ENCODE measurements around the gene CPNE2.

The CPNE2 gene

DNA sequence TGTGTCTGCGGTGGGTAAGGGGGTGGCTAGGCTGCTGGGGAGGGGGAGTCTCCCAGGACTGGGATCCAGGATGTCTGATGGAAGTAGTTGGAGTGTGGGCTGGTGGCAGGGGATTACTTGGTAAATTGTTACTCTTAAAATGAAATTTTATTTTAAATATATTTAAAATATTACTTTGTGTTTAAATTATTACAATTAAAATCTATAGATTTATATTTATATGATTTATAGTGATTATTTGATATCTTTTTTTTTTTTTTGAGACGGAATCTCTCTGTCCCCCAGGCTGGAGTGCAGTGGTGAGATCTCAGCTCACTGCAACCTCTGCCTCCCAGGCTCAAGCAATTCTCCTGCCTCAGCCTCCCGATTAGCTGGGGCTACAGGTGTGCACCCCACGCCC lies 18.6 kb downstream of the CPNE2 start:
- Histone ChIP-seq H3K27me3 (ENCODE audit: insufficient read depth, insufficient read length) (no peaks in the 10 kb centered on the region), H3K4me3 (ENCODE audit: insufficient read length, low read depth) (no peak overlapping the region), H3K4me1 (ENCODE audit: insufficient read depth, insufficient read length) (peaks cover 35% of the 10 kb centered on the region), H3K9ac (ENCODE audit: insufficient read length, low read depth) (peak overlapping the region; percentile 53), H3K36me3 (ENCODE audit: insufficient read depth, insufficient read length, low read length) (peaks cover 31% of the 10 kb centered on the region), H3K9me3 (ENCODE audit: insufficient read depth, low read length) (no peaks in the 10 kb centered on the region)
- no peak for TF ChIP-seq ZNF274 (IDR thresholded peaks at IDR 0.05; ENCODE audit: low read depth, low read length)
- no peak for DNase-seq (ENCODE audit: low read depth, low spot score)

DNA sequence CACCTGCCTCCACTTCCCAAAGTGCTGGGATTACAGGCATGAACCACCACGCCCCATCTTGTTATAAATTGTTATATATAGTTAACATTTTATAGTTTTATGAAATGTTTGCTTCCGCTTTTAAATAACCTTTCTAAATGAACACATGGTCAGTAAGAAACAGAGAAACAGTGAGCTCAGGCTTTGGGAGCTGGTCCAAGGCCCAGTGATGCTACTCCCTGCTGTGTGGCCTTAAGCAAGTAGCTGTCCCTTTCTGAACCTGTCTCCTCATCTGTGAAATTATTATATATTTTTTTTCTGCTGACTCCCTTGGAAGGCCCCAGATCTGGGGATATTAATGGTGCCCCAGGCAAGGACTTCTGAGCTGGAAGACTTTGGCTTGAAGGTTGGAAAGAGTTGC lies 19.0 kb downstream of the CPNE2 start:
- no peak for TF ChIP-seq ZNF274 (IDR thresholded peaks at IDR 0.05; ENCODE audit: low read depth, low read length)
- TF ChIP-seq YY1 (IDR thresholded peaks at IDR 0.05; ENCODE audit: insufficient read depth, insufficient read length) = no peak
- TF ChIP-seq SUZ12 (IDR thresholded peaks at IDR 0.05; ENCODE audit: extremely low read depth, insufficient read depth, insufficient read length) = no peak
- no peaks in the 10 kb centered on the region for H3K9me3 ChIP-seq (ENCODE audit: insufficient read depth, low read length)
- no peak overlapping the region for H3K9ac ChIP-seq (ENCODE audit: insufficient read length, low read depth)
- no peak overlapping the region for H3K4me3 ChIP-seq (ENCODE audit: insufficient read length, low read depth)
- no peaks in the 10 kb centered on the region for H3K27me3 ChIP-seq (ENCODE audit: insufficient read depth, insufficient read length)
- peaks cover 31% of the 10 kb centered on the region for H3K4me1 ChIP-seq (ENCODE audit: insufficient read depth, insufficient read length)
- H3K36me3 ChIP-seq (ENCODE audit: insufficient read depth, insufficient read length, low read length) = peaks cover 36% of the 10 kb centered on the region
- DNase-seq (ENCODE audit: low read depth, low spot score) = no peak

DNA sequence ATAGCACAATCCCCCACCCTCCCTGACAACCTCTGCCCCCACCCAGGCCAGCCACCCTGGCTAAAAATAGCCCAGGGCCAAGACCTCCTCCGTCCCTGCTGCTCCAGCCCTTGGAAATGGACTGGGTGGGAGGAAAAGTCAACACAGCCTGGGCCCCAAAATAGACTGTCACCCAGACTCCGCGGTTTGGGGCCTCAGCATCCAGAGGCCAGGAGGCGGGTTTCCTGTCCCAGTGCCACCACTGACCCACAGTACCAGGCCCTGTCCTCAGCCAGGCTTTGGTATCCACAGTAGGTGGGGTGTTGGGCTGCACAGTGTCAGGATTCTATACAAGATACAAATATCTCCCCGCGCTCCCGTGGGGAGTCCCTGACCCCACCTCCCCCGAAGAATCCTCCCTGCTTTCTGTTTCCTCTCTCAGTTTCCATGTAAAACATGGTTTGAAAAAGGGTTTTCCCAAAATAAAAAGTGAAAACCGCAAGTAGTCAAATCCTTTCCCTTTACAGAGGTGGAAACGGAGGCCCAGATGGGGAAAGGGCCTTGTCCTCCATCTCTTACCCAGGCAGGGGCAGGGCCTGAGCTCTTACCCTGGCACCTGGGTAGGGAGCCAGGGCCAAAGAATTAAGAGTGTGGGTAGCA lies 20.1 kb downstream of the CPNE2 start:
- Histone ChIP-seq H3K27me3 (ENCODE audit: insufficient read depth, insufficient read length) (no peaks in the 10 kb centered on the region), H3K36me3 (ENCODE audit: insufficient read depth, insufficient read length, low read length) (peaks cover 43% of the 10 kb centered on the region), H3K9me3 (ENCODE audit: insufficient read depth, low read length) (no peaks in the 10 kb centered on the region), H3K4me3 (ENCODE audit: insufficient read length, low read depth) (no peak overlapping the region), H3K9ac (ENCODE audit: insufficient read length, low read depth) (peak overlapping the region; percentile 22), H3K4me1 (ENCODE audit: insufficient read depth, insufficient read length) (peaks cover 23% of the 10 kb centered on the region)
- TF ChIP-seq YY1 (IDR thresholded peaks at IDR 0.05; ENCODE audit: insufficient read depth, insufficient read length) (no peak), ZNF274 (IDR thresholded peaks at IDR 0.05; ENCODE audit: low read depth, low read length) (no peak), SUZ12 (IDR thresholded peaks at IDR 0.05; ENCODE audit: extremely low read depth, insufficient read depth, insufficient read length) (no peak)
- no peak for DNase-seq (ENCODE audit: low read depth, low spot score)

GRCh38 chr16:57113042-57113453 lies 20.7 kb downstream of the CPNE2 start:
- Histone ChIP-seq H3K27me3 (ENCODE audit: insufficient read depth, insufficient read length) (no peaks in the 10 kb centered on the region), H3K4me3 (ENCODE audit: insufficient read length, low read depth) (no peak overlapping the region), H3K9me3 (ENCODE audit: insufficient read depth, low read length) (no peaks in the 10 kb centered on the region), H3K9ac (ENCODE audit: insufficient read length, low read depth) (no peak overlapping the region), H3K4me1 (ENCODE audit: insufficient read depth, insufficient read length) (peaks cover 23% of the 10 kb centered on the region), H3K36me3 (ENCODE audit: insufficient read depth, insufficient read length, low read length) (peaks cover 44% of the 10 kb centered on the region)
- TF ChIP-seq YY1 (IDR thresholded peaks at IDR 0.05; ENCODE audit: insufficient read depth, insufficient read length) = no peak
- no peak for TF ChIP-seq ZNF274 (IDR thresholded peaks at IDR 0.05; ENCODE audit: low read depth, low read length)
- TF ChIP-seq SUZ12 (IDR thresholded peaks at IDR 0.05; ENCODE audit: extremely low read depth, insufficient read depth, insufficient read length) = no peak
- no peak for DNase-seq (ENCODE audit: low read depth, low spot score)

- no peak overlapping the region for H3K4me3 ChIP-seq (ENCODE audit: insufficient read length, low read depth)
- no peaks in the 10 kb centered on the region for H3K9me3 ChIP-seq (ENCODE audit: insufficient read depth, low read length)
- H3K27me3 ChIP-seq (ENCODE audit: insufficient read depth, insufficient read length) = no peaks in the 10 kb centered on the region
- no peak overlapping the region for H3K9ac ChIP-seq (ENCODE audit: insufficient read length, low read depth)
- H3K4me1 ChIP-seq (ENCODE audit: insufficient read depth, insufficient read length) = peaks cover 20% of the 10 kb centered on the region
- no peak for DNase-seq (ENCODE audit: low read depth, low spot score)
- TF ChIP-seq SUZ12 (IDR thresholded peaks at IDR 0.05; ENCODE audit: extremely low read depth, insufficient read depth, insufficient read length) = no peak
- no peak for TF ChIP-seq ZNF274 (IDR thresholded peaks at IDR 0.05; ENCODE audit: low read depth, low read length)
- TF ChIP-seq YY1 (IDR thresholded peaks at IDR 0.05; ENCODE audit: insufficient read depth, insufficient read length) = no peak
- peaks cover 44% of the 10 kb centered on the region for H3K36me3 ChIP-seq (ENCODE audit: insufficient read depth, insufficient read length, low read length)
Observed at GRCh38 chr16:57113664-57114063, 21.3 kb downstream of the CPNE2 start.

DNA sequence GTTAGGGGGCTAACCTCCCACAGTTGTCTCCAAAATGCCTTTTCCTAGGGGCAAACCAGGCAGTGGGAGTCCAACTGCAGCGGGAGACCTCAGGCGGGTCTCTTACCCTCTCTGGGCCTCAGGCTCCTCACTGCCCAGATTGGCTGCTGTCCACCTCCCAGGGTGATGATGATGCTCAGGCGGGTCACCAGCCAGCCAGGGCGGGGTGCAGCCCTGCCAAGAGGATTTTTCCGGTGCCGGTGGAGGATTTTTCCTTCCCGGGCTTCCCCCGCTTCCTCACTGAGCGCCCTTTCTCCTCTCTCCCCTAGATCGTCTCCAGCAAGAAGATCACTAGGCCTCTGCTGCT lies 22.8 kb downstream of the CPNE2 start:
- peak overlapping the region; percentile 33 for H3K9ac ChIP-seq (ENCODE audit: insufficient read length, low read depth)
- no peak for TF ChIP-seq YY1 (IDR thresholded peaks at IDR 0.05; ENCODE audit: insufficient read depth, insufficient read length)
- no peak for TF ChIP-seq ZNF274 (IDR thresholded peaks at IDR 0.05; ENCODE audit: low read depth, low read length)
- no peak for TF ChIP-seq SUZ12 (IDR thresholded peaks at IDR 0.05; ENCODE audit: extremely low read depth, insufficient read depth, insufficient read length)
- H3K9me3 ChIP-seq (ENCODE audit: insufficient read depth, low read length) = no peaks in the 10 kb centered on the region
- no peaks in the 10 kb centered on the region for H3K27me3 ChIP-seq (ENCODE audit: insufficient read depth, insufficient read length)
- H3K4me3 ChIP-seq (ENCODE audit: insufficient read length, low read depth) = no peak overlapping the region
- peaks cover 20% of the 10 kb centered on the region for H3K4me1 ChIP-seq (ENCODE audit: insufficient read depth, insufficient read length)
- H3K36me3 ChIP-seq (ENCODE audit: insufficient read depth, insufficient read length, low read length) = peaks cover 55% of the 10 kb centered on the region
- no peak for DNase-seq (ENCODE audit: low read depth, low spot score)

- peak; percentile 57 for DNase-seq (ENCODE audit: low read depth, low spot score)
- peaks cover 56% of the 10 kb centered on the region for H3K36me3 ChIP-seq (ENCODE audit: insufficient read depth, insufficient read length, low read length)
- H3K27me3 ChIP-seq (ENCODE audit: insufficient read depth, insufficient read length) = no peaks in the 10 kb centered on the region
- TF ChIP-seq ZNF274 (IDR thresholded peaks at IDR 0.05; ENCODE audit: low read depth, low read length) (no peak), SUZ12 (IDR thresholded peaks at IDR 0.05; ENCODE audit: extremely low read depth, insufficient read depth, insufficient read length) (no peak), YY1 (IDR thresholded peaks at IDR 0.05; ENCODE audit: insufficient read depth, insufficient read length) (no peak)
- no peak overlapping the region for H3K4me3 ChIP-seq (ENCODE audit: insufficient read length, low read depth)
- no peaks in the 10 kb centered on the region for H3K9me3 ChIP-seq (ENCODE audit: insufficient read depth, low read length)
- H3K4me1 ChIP-seq (ENCODE audit: insufficient read depth, insufficient read length) = peaks cover 20% of the 10 kb centered on the region
- H3K9ac ChIP-seq (ENCODE audit: insufficient read length, low read depth) = peak overlapping the region; percentile 33
Observed at GRCh38 chr16:57115514-57116182, 23.3 kb downstream of the CPNE2 start.
